WTC11 (cell line): ENCODE results near the gene GLOD4. TPM values are rescaled to one million over a fixed set of nuclear protein-coding genes. Genes with fewer than 3 reads are reported as not detected.

Experiments
- ATAC-seq: fragments of 200-7000 bp; cut with Tn5 transposase; 2 replicates; pipeline ENCODE4 v1.10.0; 2021; ENCODE audit warnings: mild to moderate bottlenecking, moderate library complexity
- CTCF ChIA-PET: fragments of 300-600 bp; sonication (Branson Sonifier 250); formaldehyde crosslinking; loops from one replicate; lab custom pipeline; 2021; ENCODE audit warnings: antibody characterized with exemption; lab: Charles Lee
- POLR2A ChIA-PET: fragments of 350-600 bp; sonication (Branson Sonifier 250); formaldehyde crosslinking; loops from one replicate; lab custom pipeline; 2021; ENCODE audit warnings: antibody characterized with exemption; lab: Charles Lee
- DNase-seq: peaks from one replicate; pipeline ENCODE4 v3.0.0; 2021; ENCODE audit warnings: low spot score
- H3K27ac Mint-ChIP-seq: 2 replicates; pipeline ENCODE4 v1.8.0; 2021; ENCODE audit warnings: mixed read lengths
- H3K27me3 Mint-ChIP-seq: 2 replicates; pipeline ENCODE4 v1.8.0; 2021; ENCODE audit warnings: low read depth, mild to moderate bottlenecking, moderate library complexity, mixed read lengths
- H3K36me3 Mint-ChIP-seq: 2 replicates; pipeline ENCODE4 v1.8.0; 2021; ENCODE audit warnings: mixed read lengths
- H3K4me1 Mint-ChIP-seq: 2 replicates; pipeline ENCODE4 v1.8.0; 2022; ENCODE audit warnings: mixed read lengths
- H3K4me3 Mint-ChIP-seq: 2 replicates; pipeline ENCODE4 v1.8.0; 2021; ENCODE audit warnings: mild to moderate bottlenecking, moderate library complexity, mixed read lengths
- H3K9me3 Mint-ChIP-seq: 2 replicates; pipeline ENCODE4 v1.8.0; 2021; ENCODE audit warnings: mixed read lengths
- CREM ChIP-seq: sonication (generic); formaldehyde crosslinking; IDR thresholded peaks from 2 replicates; pipeline ENCODE4 v1.8.1; 2022; ENCODE audit warnings: mild to moderate bottlenecking, missing genetic modification reagents, moderate library complexity
- E2F4 ChIP-seq: sonication (generic); formaldehyde crosslinking; IDR thresholded peaks from 2 replicates; pipeline ENCODE4 v1.8.1; 2022; ENCODE audit warnings: low read depth, mild to moderate bottlenecking, moderate library complexity, missing genetic modification reagents, borderline replicate concordance
- EMX1 ChIP-seq: fragments of 250-450 bp; sonication (Bioruptor Pico); IDR thresholded peaks from 2 replicates; pipeline ENCODE4 v1.8.0; 2021; ENCODE audit warnings: mild to moderate bottlenecking
- ETV6 ChIP-seq: sonication (generic); formaldehyde crosslinking; IDR thresholded peaks from 2 replicates; pipeline ENCODE4 v1.8.1; 2022; ENCODE audit warnings: mild to moderate bottlenecking, missing genetic modification reagents
- HMGA2 ChIP-seq: fragments of 250-450 bp; sonication (Bioruptor Pico); IDR thresholded peaks from 2 replicates; pipeline ENCODE4 v1.4.0; 2021; ENCODE audit warnings: mild to moderate bottlenecking, moderate library complexity
- IRF2 ChIP-seq: sonication (generic); formaldehyde crosslinking; IDR thresholded peaks from 2 replicates; pipeline ENCODE4 v1.8.0; 2022; ENCODE audit warnings: low read depth, missing genetic modification reagents, borderline replicate concordance
- MYBL2 ChIP-seq: sonication (generic); formaldehyde crosslinking; IDR thresholded peaks from 2 replicates; pipeline ENCODE4 v1.8.1; 2023; ENCODE audit warnings: mild to moderate bottlenecking, moderate library complexity, missing genetic modification reagents
- NR3C1 ChIP-seq: sonication (generic); formaldehyde crosslinking; conservative IDR thresholded peaks from 2 replicates; pipeline ENCODE4 v1.8.1; 2023; ENCODE audit warnings: low read depth, mild to moderate bottlenecking, missing genetic modification reagents
- OVOL2 ChIP-seq: fragments of 250-450 bp; sonication (Bioruptor Pico); IDR thresholded peaks from 2 replicates; pipeline ENCODE4 v1.9.0; 2021; ENCODE audit warnings: mild to moderate bottlenecking, borderline replicate concordance
- SOX15 ChIP-seq: fragments of 250-450 bp; sonication (Bioruptor Pico); IDR thresholded peaks from 2 replicates; pipeline ENCODE4 v1.9.0; 2021; ENCODE audit warnings: mild to moderate bottlenecking
- SP1 ChIP-seq: sonication (generic); formaldehyde crosslinking; conservative IDR thresholded peaks from 2 replicates; pipeline ENCODE4 v1.8.1; 2022; ENCODE audit warnings: missing genetic modification reagents
- TEAD1 ChIP-seq: sonication (generic); formaldehyde crosslinking; IDR thresholded peaks from 2 replicates; pipeline ENCODE4 v1.8.0; 2022; ENCODE audit warnings: mild to moderate bottlenecking, missing genetic modification reagents
- TEAD4 ChIP-seq: sonication (generic); formaldehyde crosslinking; IDR thresholded peaks from 2 replicates; pipeline ENCODE4 v1.8.0; 2022; ENCODE audit warnings: mild to moderate bottlenecking, missing genetic modification reagents
- TP53 ChIP-seq: sonication (generic); formaldehyde crosslinking; IDR thresholded peaks from 2 replicates; pipeline ENCODE4 v1.8.1; 2023; ENCODE audit warnings: mild to moderate bottlenecking, missing genetic modification reagents
- ZNF121 ChIP-seq: sonication (generic); formaldehyde crosslinking; IDR thresholded peaks from 2 replicates; pipeline ENCODE4 v1.8.0; 2023; ENCODE audit warnings: missing genetic modification reagents
- ZNF232 ChIP-seq: sonication (generic); formaldehyde crosslinking; IDR thresholded peaks from 2 replicates; pipeline ENCODE4 v1.8.0; 2022; ENCODE audit warnings: mild to moderate bottlenecking, missing genetic modification reagents
- ZNF263 ChIP-seq: sonication (generic); formaldehyde crosslinking; IDR thresholded peaks from 2 replicates; pipeline ENCODE4 v1.8.1; 2022; ENCODE audit warnings: low read depth, mild to moderate bottlenecking, moderate library complexity, missing genetic modification reagents
- ZNF423 ChIP-seq: fragments of 250-450 bp; sonication (Bioruptor Pico); IDR thresholded peaks from 2 replicates; pipeline ENCODE4 v2.1.2; 2022; ENCODE audit warnings: mild to moderate bottlenecking, moderate library complexity
- total RNA-seq: library from RNA; stranded (reverse); gene quantifications from 3 replicates; pipeline ENCODE4 v1.2.3, GENCODE V29; 2021
- TF ChIP-seq, protein P1 (sequence below): sonication (generic); formaldehyde crosslinking; IDR thresholded peaks from 2 replicates; pipeline ENCODE4 v1.8.1; 2022; ENCODE audit warnings: mild to moderate bottlenecking, moderate library complexity, missing genetic modification reagents
- TF ChIP-seq, protein P2 (sequence below): sonication (generic); formaldehyde crosslinking; IDR thresholded peaks from 2 replicates; pipeline ENCODE4 v1.8.0; 2022; ENCODE audit warnings: mild to moderate bottlenecking, missing genetic modification reagents
- TF ChIP-seq, protein P3 (sequence below): fragments of 250-450 bp; sonication (Bioruptor Pico); conservative IDR thresholded peaks from 2 replicates; pipeline ENCODE4 v1.9.0; 2021; ENCODE audit warnings: mild to moderate bottlenecking
- TF ChIP-seq, protein P4 (sequence below): sonication (generic); formaldehyde crosslinking; IDR thresholded peaks from 2 replicates; pipeline ENCODE4 v1.8.1; 2022; ENCODE audit warnings: mild to moderate bottlenecking, missing genetic modification reagents, moderate library complexity, borderline replicate concordance

The GLOD4 gene
- total RNA-seq, 1 experiment from 2014 or later: 69.0 TPM

GRCh38 chr17:826778-827177 is 44.7 kb upstream of the GLOD4 start:
- DNase-seq: no peak
- TF ChIP-seq ZNF263 (CRISPR knock-in tag) (no peak), ZNF232 (CRISPR knock-in tag) (no peak)
- no peak for ATAC-seq
- Mint-ChIP-seq H3K4me1 (no peaks in the 10 kb centered on the region), H3K9me3 (peaks cover 7% of the 10 kb centered on the region; the same call in 1 of the 2 replicates), H3K4me3 (no peak overlapping the region), H3K36me3 (peaks cover 19% of the 10 kb centered on the region), H3K27ac (no peak overlapping the region), H3K27me3 (no peaks in the 10 kb centered on the region)
- POLR2A ChIA-PET: no interaction called here
- CTCF ChIA-PET: no interaction called here

GRCh38 chr17:825216-825615 is 43.1 kb upstream of the GLOD4 start:
- POLR2A ChIA-PET: no interaction called here
- TF ChIP-seq, protein P1, sequence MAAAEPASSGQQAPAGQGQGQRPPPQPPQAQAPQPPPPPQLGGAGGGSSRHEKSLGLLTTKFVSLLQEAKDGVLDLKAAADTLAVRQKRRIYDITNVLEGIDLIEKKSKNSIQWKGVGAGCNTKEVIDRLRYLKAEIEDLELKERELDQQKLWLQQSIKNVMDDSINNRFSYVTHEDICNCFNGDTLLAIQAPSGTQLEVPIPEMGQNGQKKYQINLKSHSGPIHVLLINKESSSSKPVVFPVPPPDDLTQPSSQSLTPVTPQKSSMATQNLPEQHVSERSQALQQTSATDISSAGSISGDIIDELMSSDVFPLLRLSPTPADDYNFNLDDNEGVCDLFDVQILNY: no peak
- no peak for TF ChIP-seq TEAD1 (CRISPR knock-in tag)
- no peaks in the 10 kb centered on the region for H3K27me3 Mint-ChIP-seq
- no peak overlapping the region for H3K4me3 Mint-ChIP-seq
- ATAC-seq: no peak
- CTCF ChIA-PET: interaction anchor here (1.2 to 1.6 kb wide), 3 partner anchors 30 to 156 kb away, joined by 3 to 6 read pairs (median 3); no protein-coding TSS in a partner anchor
- DNase-seq: no peak
- no peaks in the 10 kb centered on the region for H3K4me1 Mint-ChIP-seq
- H3K27ac Mint-ChIP-seq: no peak overlapping the region
- H3K36me3 Mint-ChIP-seq: peaks cover 19% of the 10 kb centered on the region
- peaks cover 7% of the 10 kb centered on the region; the same call in 1 of the 2 replicates for H3K9me3 Mint-ChIP-seq

DNA sequence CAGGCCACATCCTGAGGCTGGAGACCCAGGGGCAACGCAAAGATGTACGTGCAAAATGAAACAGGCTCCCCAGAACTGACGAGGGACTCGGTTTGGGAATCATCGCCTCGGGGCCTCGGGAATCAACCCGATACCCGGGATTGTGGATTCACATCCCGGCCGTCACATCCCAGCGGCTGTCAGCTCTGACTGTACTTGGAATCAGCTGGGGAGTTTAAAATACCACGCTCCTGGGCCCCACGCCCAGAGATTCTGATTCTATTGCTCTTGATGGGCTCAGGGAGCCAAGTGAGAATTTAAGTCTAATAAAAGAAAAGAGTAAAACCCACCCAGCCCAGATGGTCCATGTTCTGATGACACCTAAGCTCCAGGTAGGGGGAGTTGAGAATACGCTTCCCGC is 42.3 kb upstream of the GLOD4 start:
- H3K9me3 Mint-ChIP-seq: no peaks in the 10 kb centered on the region; the same call in 1 of the 2 replicates
- ChIA-PET POLR2A (no interaction called here), CTCF (interaction anchor here (1.2 to 1.6 kb wide), 2 partner anchors 29 to 157 kb away, joined by 3 to 6 read pairs; no protein-coding TSS in a partner anchor)
- no peak for ATAC-seq
- H3K4me3 Mint-ChIP-seq: no peak overlapping the region
- H3K4me1 Mint-ChIP-seq: no peaks in the 10 kb centered on the region
- H3K36me3 Mint-ChIP-seq: peaks cover 24% of the 10 kb centered on the region
- no peak overlapping the region for H3K27ac Mint-ChIP-seq
- TF ChIP-seq IRF2 (CRISPR knock-in tag) (no peak), SOX15 (CRISPR knock-in tag) (no peak), ZNF423 (no peak), ETV6 (no peak), SP1 (CRISPR knock-in tag) (no peak), TEAD4 (CRISPR knock-in tag) (no peak)
- TF ChIP-seq, protein P2, sequence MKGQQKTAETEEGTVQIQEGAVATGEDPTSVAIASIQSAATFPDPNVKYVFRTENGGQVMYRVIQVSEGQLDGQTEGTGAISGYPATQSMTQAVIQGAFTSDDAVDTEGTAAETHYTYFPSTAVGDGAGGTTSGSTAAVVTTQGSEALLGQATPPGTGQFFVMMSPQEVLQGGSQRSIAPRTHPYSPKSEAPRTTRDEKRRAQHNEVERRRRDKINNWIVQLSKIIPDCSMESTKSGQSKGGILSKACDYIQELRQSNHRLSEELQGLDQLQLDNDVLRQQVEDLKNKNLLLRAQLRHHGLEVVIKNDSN (CRISPR knock-in tag): no peak
- TF ChIP-seq, protein P3, sequence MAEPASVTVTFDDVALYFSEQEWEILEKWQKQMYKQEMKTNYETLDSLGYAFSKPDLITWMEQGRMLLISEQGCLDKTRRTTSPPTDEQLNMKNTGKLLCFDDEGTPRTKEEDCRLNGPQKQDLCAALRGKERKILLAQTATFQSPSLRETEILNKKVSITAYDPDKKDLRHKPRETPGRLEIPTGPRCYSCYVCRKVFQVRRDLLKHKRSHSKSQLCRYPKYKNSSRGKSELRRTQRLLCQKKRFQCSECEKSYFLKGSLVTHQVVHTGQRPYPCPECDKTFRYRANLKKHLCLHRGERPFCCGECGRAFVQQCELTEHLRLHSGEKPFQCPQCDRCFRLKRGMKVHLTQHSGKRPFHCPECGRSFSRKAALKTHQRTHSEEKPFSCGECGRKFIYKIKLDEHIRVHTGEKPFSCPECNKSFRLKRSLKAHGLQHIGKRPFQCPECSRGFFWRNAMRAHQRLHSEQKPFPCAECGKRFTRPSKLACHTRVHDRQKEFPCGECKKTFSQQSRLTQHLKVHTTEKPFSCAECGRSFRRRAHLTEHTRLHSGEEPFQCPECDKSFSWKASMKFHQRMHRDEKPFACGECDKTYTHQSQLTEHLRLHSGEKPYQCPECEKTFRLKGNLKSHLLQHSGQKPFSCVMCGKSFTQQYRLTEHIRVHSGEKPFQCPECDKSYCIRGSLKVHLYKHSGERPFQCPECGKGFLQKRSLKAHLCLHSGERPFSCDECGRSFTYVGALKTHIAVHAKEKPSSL (CRISPR knock-in tag): no peak
- H3K27me3 Mint-ChIP-seq: no peaks in the 10 kb centered on the region
- no peak for DNase-seq

DNA sequence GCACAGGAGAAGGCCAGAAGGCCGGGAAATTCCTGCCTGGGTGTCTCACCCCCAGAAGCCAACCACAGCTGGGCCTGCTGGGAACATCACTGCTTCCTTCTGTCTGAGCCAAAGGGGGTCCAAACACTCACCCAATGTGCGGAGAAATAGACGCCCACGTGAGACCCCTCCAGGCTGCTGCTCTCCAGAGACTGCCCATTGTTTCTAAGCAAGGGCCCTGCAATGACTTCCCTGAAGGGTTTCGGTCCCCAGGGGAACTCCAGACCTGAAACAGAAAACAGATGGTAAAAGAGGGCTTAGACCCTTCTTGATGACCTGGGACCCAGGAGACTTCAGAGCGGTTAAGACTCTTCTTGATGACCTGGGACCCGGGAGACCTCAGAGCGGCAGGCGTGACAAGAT is 41.4 kb upstream of the GLOD4 start:
- Mint-ChIP-seq H3K4me1 (no peaks in the 10 kb centered on the region), H3K27me3 (no peaks in the 10 kb centered on the region)
- POLR2A ChIA-PET: no interaction called here
- TF ChIP-seq SOX15 (CRISPR knock-in tag) (no peak), TEAD1 (CRISPR knock-in tag) (no peak), IRF2 (CRISPR knock-in tag) (no peak), E2F4 (CRISPR knock-in tag) (no peak), OVOL2 (CRISPR knock-in tag) (no peak), CREM (CRISPR knock-in tag) (no peak), ZNF121 (CRISPR knock-in tag) (no peak), ETV6 (no peak), ZNF423 (no peak), MYBL2 (CRISPR knock-in tag) (no peak), TP53 (no peak), NR3C1 (CRISPR knock-in tag) (no peak), EMX1 (CRISPR knock-in tag) (no peak), HMGA2 (no peak)
- TF ChIP-seq, protein P4, sequence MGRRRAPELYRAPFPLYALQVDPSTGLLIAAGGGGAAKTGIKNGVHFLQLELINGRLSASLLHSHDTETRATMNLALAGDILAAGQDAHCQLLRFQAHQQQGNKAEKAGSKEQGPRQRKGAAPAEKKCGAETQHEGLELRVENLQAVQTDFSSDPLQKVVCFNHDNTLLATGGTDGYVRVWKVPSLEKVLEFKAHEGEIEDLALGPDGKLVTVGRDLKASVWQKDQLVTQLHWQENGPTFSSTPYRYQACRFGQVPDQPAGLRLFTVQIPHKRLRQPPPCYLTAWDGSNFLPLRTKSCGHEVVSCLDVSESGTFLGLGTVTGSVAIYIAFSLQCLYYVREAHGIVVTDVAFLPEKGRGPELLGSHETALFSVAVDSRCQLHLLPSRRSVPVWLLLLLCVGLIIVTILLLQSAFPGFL: no peak
- TF ChIP-seq, protein P2 (CRISPR knock-in tag): no peak

More for the DNA sequence above, 41.4 kb upstream of the GLOD4 start:
- DNase-seq (no peak), ATAC-seq (no peak)
- H3K4me3 Mint-ChIP-seq: no peak overlapping the region
- peaks cover 29% of the 10 kb centered on the region for H3K36me3 Mint-ChIP-seq
- no peaks in the 10 kb centered on the region for H3K9me3 Mint-ChIP-seq
- H3K27ac Mint-ChIP-seq: no peak overlapping the region
- CTCF ChIA-PET: no interaction called here
